A673 (cell line): ENCODE results near the gene VWA5A.

Source experiments
- EZH2 ChIP-seq: fragments of 200-600 bp; sonication (generic); IDR thresholded peaks from 2 replicates; pipeline ENCODE4 v1.6.1; 2017; ENCODE audit warnings: borderline replicate concordance, low read depth, mild to moderate bottlenecking, mixed read lengths, antibody characterized with exemption, low read length; ENCODE audit not compliant: poor library complexity, severe bottlenecking
- TF ChIP-seq, protein P1 (sequence below): fragments of 300-800, 200-600 bp; sonication (generic); conservative IDR thresholded peaks from 2 replicates; pipeline ENCODE4 v1.5.1; 2017; ENCODE audit warnings: low read depth, mild to moderate bottlenecking, antibody characterized with exemption, low read length, moderate library complexity, mixed read lengths

DNA sequence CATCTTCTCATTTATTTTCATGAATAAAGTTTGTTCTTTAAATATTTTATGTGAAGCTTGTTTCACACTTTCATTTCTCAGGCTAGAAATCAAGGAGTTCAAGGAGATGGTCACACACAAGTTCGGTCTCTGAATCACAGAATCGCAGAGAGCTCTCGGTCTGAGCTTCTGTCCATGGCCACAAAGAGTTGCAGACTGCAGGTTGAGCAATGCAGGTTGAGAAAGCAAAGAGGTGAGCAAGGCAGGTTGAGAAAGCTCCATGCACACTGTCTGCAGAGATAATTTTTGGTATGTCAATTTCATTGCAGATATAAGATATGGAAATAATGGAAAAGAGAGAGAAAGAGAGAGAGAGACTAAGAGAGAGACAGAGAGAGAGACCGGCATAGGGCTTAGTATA, 32.9 kb upstream of the VWA5A start:
- TF ChIP-seq, protein P1, sequence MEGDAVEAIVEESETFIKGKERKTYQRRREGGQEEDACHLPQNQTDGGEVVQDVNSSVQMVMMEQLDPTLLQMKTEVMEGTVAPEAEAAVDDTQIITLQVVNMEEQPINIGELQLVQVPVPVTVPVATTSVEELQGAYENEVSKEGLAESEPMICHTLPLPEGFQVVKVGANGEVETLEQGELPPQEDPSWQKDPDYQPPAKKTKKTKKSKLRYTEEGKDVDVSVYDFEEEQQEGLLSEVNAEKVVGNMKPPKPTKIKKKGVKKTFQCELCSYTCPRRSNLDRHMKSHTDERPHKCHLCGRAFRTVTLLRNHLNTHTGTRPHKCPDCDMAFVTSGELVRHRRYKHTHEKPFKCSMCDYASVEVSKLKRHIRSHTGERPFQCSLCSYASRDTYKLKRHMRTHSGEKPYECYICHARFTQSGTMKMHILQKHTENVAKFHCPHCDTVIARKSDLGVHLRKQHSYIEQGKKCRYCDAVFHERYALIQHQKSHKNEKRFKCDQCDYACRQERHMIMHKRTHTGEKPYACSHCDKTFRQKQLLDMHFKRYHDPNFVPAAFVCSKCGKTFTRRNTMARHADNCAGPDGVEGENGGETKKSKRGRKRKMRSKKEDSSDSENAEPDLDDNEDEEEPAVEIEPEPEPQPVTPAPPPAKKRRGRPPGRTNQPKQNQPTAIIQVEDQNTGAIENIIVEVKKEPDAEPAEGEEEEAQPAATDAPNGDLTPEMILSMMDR, result no peak
- TF ChIP-seq EZH2, result no peak
